SK-N-SH treated with all-trans-retinoic acid at 6 μM for 48 hours (cell line): ENCODE data around the gene SRPRB.

Experiments used
- ATAC-seq: fragments of 200-7000 bp; cut with Tn5 transposase; 3 replicates; pipeline ENCODE4 v1.9.1; 2020; ENCODE audit warnings: mild to moderate bottlenecking, moderate library complexity
- ARNTL ChIP-seq: fragments of 450-650 bp; formaldehyde crosslinking; IDR thresholded peaks from 2 replicates; pipeline ENCODE4 v1.5.0; 2020; ENCODE audit warnings: low read depth, mild to moderate bottlenecking, moderate library complexity, borderline replicate concordance
- CSDC2 ChIP-seq: fragments of 250-450 bp; sonication (Bioruptor Pico); IDR thresholded peaks from 2 replicates; pipeline ENCODE4 v1.5.0; 2020; ENCODE audit warnings: mild to moderate bottlenecking, moderate library complexity
- ESRRG ChIP-seq: fragments of 250-450 bp; sonication (Bioruptor Pico); IDR thresholded peaks from 2 replicates; pipeline ENCODE4 v1.6.1; 2021; ENCODE audit warnings: mild to moderate bottlenecking
- GLIS3 ChIP-seq: fragments of 250-450 bp; sonication (Bioruptor Pico); IDR thresholded peaks from 2 replicates; pipeline ENCODE4 v1.5.0; 2020; ENCODE audit warnings: mild to moderate bottlenecking, moderate library complexity
- ISL1 ChIP-seq: fragments of 250-450 bp; sonication (Bioruptor Pico); IDR thresholded peaks from 2 replicates; pipeline ENCODE4 v2.1.2; 2022; ENCODE audit warnings: mild to moderate bottlenecking, moderate library complexity
- OSR1 ChIP-seq: fragments of 250-450 bp; sonication (Bioruptor Pico); IDR thresholded peaks from 2 replicates; pipeline ENCODE4 v1.8.0; 2022; ENCODE audit warnings: moderate library complexity, mild to moderate bottlenecking, inconsistent platforms
- POU6F1 ChIP-seq: fragments of 250-450 bp; sonication (Bioruptor Pico); IDR thresholded peaks from 2 replicates; pipeline ENCODE4 v1.8.0; 2021; ENCODE audit warnings: low read depth, mild to moderate bottlenecking, moderate library complexity, borderline replicate concordance
- PPARA ChIP-seq: fragments of 250-450 bp; sonication (Bioruptor Pico); IDR thresholded peaks from 2 replicates; pipeline ENCODE4 v1.5.0; 2020; ENCODE audit warnings: mild to moderate bottlenecking, borderline replicate concordance
- RARB ChIP-seq: fragments of 250-450 bp; sonication (Bioruptor Pico); IDR thresholded peaks from 2 replicates; pipeline ENCODE4 v1.8.0; 2021; ENCODE audit warnings: mild to moderate bottlenecking, moderate library complexity
- SNAI2 ChIP-seq: fragments of 250-450 bp; sonication (Bioruptor Pico); IDR thresholded peaks from 2 replicates; pipeline ENCODE4 v1.5.0; 2020; ENCODE audit warnings: mild to moderate bottlenecking, moderate library complexity
- TCF4 ChIP-seq: fragments of 250-450 bp; sonication (Bioruptor Pico); IDR thresholded peaks from 2 replicates; pipeline ENCODE4 v1.8.0; 2021; ENCODE audit warnings: mild to moderate bottlenecking, moderate library complexity, borderline replicate concordance
- TOX ChIP-seq: fragments of 250-450 bp; sonication (Bioruptor Pico); IDR thresholded peaks from 2 replicates; pipeline ENCODE4 v1.8.0; 2021; ENCODE audit warnings: mild to moderate bottlenecking, moderate library complexity, borderline replicate concordance
- ZC3H10 ChIP-seq: fragments of 250-450 bp; sonication (Bioruptor Pico); IDR thresholded peaks from 2 replicates; pipeline ENCODE4 v1.5.1; 2021; ENCODE audit warnings: mild to moderate bottlenecking, moderate library complexity
- ZFP3 ChIP-seq: fragments of 250-450 bp; sonication (Bioruptor Pico); IDR thresholded peaks from 2 replicates; pipeline ENCODE4 v1.5.0; 2020; ENCODE audit warnings: mild to moderate bottlenecking, moderate library complexity
- ZNF565 ChIP-seq: fragments of 450-650 bp; formaldehyde crosslinking; conservative IDR thresholded peaks from 2 replicates; pipeline ENCODE4 v1.5.0; 2020; ENCODE audit warnings: low read depth, mild to moderate bottlenecking, moderate library complexity
- ZNF8 ChIP-seq: fragments of 450-650 bp; formaldehyde crosslinking; IDR thresholded peaks from 2 replicates; pipeline ENCODE4 v1.5.0; 2020; ENCODE audit warnings: mild to moderate bottlenecking, moderate library complexity
- TF ChIP-seq, protein P1 (sequence below): fragments of 250-450 bp; sonication (Bioruptor Pico); IDR thresholded peaks from 2 replicates; pipeline ENCODE4 v1.5.1; 2021; ENCODE audit warnings: mild to moderate bottlenecking, moderate library complexity
- TF ChIP-seq, protein P2 (sequence below): fragments of 250-450 bp; sonication (Bioruptor Pico); IDR thresholded peaks from 2 replicates; pipeline ENCODE4 v1.5.0; 2020; ENCODE audit warnings: mild to moderate bottlenecking, moderate library complexity

Gene SRPRB

DNA sequence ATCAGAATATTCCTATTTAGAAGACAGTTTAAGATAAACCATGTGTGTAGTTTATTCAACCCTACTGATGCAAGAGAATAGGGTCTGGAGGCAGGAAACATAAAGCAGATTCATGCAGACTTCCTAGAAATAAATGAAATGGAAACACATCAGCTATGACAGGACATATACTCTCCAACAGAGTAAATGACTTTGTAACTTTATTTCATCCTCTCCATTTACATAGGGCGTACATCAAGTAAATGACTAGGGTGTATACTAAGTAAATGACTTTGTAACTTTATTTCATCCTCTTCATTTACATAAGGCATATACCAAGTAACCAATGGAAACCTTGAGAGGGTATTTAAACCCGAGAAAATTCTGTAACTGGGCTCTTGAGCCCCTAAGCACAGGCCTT lies 17.6 kb upstream of the SRPRB start:
- no peak for TF ChIP-seq PPARA (CRISPR knock-in tag)
- no peak for TF ChIP-seq SNAI2 (CRISPR knock-in tag)
- TF ChIP-seq ZNF565 = no peak
- TF ChIP-seq ISL1 (CRISPR knock-in tag) = no peak
- no peak for TF ChIP-seq ZFP3
- TF ChIP-seq OSR1 (CRISPR knock-in tag) = no peak
- no peak for TF ChIP-seq GLIS3 (CRISPR knock-in tag)
- no peak for TF ChIP-seq ZNF8 (CRISPR knock-in tag)
- TF ChIP-seq TOX (CRISPR knock-in tag) = no peak
- TF ChIP-seq CSDC2 (CRISPR knock-in tag) = no peak
- no peak for TF ChIP-seq TCF4
- TF ChIP-seq ARNTL (CRISPR knock-in tag) = no peak
- no peak for ATAC-seq

- ATAC-seq = no peak
- TF ChIP-seq SNAI2 (CRISPR knock-in tag) (no peak), ARNTL (CRISPR knock-in tag) (no peak)
Measured at GRCh38 chr3:133792171-133792763, 13.3 kb upstream of the SRPRB start.

DNA sequence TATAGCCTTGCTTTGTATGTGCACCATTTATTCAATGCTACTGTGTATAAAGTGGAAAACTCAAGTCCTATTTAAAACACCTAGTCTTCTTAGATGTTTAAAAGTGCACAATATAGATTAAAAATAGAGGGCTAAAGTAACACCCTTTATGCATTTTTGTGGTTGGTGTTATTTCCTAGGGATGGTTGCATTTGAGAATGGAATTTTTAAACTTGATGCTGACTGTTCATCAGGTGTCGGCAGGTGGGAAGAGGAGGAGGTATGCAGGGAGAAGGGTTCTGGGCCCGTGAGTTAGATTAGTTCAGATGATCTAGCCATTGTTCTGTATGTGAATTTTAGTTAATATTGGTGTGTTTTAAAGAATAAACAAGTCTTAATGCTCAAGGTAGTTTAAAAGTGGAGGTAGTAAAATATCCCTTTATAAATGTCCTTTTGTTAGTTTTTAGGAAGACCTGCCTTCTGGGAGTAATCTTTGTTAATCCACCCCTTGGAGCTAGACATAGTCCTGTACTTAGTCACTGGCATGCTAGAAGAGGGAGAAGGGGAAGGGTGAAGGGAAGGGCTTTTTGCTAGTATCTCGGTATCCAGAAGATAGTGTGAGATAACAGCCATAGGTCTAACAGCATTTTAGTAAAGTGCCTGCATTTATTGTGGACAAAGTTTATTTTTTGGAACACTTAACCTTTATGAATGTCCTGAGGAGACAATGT lies 8.1 kb upstream of the SRPRB start:
- TF ChIP-seq CSDC2 (CRISPR knock-in tag) = no peak
- no peak for ATAC-seq

DNA sequence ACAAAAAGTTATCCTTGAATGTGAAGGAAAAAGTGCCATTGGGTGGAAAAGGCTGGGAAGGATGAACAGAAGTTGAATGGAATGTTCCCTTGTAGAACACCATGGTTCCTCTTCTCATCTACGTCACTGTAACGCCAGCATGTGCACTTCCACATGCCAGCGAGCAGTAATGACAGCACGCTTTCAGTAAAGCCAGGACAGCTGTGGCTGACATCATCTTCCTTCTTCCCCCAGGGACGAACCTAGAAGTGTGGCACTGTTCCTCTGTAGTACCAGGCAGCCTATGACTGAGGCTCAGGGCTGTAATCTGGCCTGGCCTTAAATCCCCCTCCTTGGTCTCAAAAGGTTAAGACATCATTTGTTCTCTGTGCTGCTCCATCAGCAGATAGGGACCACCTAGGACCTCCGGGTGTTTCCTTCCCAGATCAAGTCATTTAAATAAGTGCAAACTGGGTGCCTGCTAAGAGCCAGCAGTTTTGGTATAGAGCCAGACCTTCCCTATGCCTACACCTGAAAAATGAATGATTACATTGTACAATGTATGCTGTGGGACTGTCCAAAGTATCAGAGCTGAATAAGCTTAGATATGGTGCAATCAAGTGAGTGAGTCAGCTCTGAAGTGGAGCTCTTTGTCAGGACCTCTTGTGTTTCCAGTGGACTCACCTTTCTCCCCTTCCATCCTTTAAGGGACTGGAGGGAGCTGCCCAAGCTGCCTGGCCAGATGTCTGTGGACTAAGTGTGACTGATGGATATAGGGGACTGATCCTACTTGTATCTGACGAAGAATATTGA lies 5.6 kb upstream of the SRPRB start:
- no peak for ATAC-seq

DNA sequence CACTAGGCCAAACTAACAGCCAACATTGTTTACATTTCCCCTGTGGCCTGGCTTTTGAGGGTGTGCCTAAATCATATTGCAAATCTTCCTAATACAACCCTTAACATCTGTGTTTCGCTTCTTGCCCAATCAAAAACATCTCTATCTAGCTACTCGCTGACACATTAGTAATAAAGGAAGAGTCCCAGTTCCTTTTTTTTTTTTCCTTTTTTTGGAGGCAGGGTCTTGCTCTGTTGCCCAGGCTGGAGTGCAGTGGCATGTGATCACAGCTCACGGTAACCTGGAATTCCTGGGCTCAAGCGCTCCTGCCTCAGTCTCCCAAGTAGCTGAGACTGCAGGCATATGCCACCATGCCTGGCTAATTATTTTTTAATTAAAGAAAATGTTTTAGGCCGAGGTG lies 2.1 kb upstream of the SRPRB start:
- TF ChIP-seq ZNF8 (CRISPR knock-in tag) (no peak), GLIS3 (CRISPR knock-in tag) (no peak), RARB (CRISPR knock-in tag) (no peak), ISL1 (CRISPR knock-in tag) (no peak), ZFP3 (no peak), POU6F1 (CRISPR knock-in tag) (no peak), ESRRG (no peak), ZC3H10 (CRISPR knock-in tag) (no peak), CSDC2 (CRISPR knock-in tag) (no peak)
- TF ChIP-seq, protein P1, sequence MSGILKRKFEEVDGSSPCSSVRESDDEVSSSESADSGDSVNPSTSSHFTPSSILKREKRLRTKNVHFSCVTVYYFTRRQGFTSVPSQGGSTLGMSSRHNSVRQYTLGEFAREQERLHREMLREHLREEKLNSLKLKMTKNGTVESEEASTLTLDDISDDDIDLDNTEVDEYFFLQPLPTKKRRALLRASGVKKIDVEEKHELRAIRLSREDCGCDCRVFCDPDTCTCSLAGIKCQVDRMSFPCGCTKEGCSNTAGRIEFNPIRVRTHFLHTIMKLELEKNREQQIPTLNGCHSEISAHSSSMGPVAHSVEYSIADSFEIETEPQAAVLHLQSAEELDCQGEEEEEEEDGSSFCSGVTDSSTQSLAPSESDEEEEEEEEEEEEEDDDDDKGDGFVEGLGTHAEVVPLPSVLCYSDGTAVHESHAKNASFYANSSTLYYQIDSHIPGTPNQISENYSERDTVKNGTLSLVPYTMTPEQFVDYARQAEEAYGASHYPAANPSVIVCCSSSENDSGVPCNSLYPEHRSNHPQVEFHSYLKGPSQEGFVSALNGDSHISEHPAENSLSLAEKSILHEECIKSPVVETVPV (CRISPR knock-in tag) = no peak
- TF ChIP-seq, protein P2, sequence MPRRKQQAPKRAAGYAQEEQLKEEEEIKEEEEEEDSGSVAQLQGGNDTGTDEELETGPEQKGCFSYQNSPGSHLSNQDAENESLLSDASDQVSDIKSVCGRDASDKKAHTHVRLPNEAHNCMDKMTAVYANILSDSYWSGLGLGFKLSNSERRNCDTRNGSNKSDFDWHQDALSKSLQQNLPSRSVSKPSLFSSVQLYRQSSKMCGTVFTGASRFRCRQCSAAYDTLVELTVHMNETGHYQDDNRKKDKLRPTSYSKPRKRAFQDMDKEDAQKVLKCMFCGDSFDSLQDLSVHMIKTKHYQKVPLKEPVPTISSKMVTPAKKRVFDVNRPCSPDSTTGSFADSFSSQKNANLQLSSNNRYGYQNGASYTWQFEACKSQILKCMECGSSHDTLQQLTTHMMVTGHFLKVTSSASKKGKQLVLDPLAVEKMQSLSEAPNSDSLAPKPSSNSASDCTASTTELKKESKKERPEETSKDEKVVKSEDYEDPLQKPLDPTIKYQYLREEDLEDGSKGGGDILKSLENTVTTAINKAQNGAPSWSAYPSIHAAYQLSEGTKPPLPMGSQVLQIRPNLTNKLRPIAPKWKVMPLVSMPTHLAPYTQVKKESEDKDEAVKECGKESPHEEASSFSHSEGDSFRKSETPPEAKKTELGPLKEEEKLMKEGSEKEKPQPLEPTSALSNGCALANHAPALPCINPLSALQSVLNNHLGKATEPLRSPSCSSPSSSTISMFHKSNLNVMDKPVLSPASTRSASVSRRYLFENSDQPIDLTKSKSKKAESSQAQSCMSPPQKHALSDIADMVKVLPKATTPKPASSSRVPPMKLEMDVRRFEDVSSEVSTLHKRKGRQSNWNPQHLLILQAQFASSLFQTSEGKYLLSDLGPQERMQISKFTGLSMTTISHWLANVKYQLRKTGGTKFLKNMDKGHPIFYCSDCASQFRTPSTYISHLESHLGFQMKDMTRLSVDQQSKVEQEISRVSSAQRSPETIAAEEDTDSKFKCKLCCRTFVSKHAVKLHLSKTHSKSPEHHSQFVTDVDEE (CRISPR knock-in tag) = no peak
- ATAC-seq = no peak

More for the DNA sequence above, 5.6 kb upstream of the SRPRB start:
- no peak for TF ChIP-seq GLIS3 (CRISPR knock-in tag)
- no peak for TF ChIP-seq OSR1 (CRISPR knock-in tag)
